H1 (cell line): Measurements from ENCODE around the gene OTOGL. TPM values are rescaled to one million over a fixed set of nuclear protein-coding genes. Genes with fewer than 3 reads are reported as not detected.

Experiments used
- CTCF ChIA-PET: fragments of 300-600 bp; sonication (Branson Sonifier 250); formaldehyde crosslinking; loops from one replicate; lab custom pipeline; 2021; ENCODE audit not compliant: partially characterized antibody; lab: Charles Lee
- POLR2A ChIA-PET: fragments of 300-600 bp; sonication (Branson Sonifier 250); formaldehyde crosslinking; loops from one replicate; lab custom pipeline; 2021; ENCODE audit warnings: inconsistent platforms; ENCODE audit not compliant: partially characterized antibody; lab: Charles Lee
- DNase-seq, 2 experiments: peaks; one replicate each; pipeline versions ENCODE4 v3.0.0 to v3.0.0-alpha.2; 2010 to 2022; ENCODE audit warnings: low spot score in 2 of 2, low read depth in 1 of 2, mixed read lengths in 1 of 2
- FAIRE-seq: peaks from 2 replicates; lab custom pipeline; 2011; peaks lifted over from hg19 to GRCh38; lab: Jason Lieb, UNC
- H2AFZ ChIP-seq: 2 replicates; pipeline ENCODE4 v1.8.1; 2012; ENCODE audit warnings: low read length, inconsistent platforms
- H2AK5ac ChIP-seq: 2 replicates; pipeline ENCODE4 v1.6.1; 2013; ENCODE audit warnings: low read depth, low read length
- H2BK120ac ChIP-seq: replicated peaks from 2 replicates; pipeline ENCODE3; 2013; ENCODE audit warnings: low read depth, low read length, inconsistent platforms
- H2BK12ac ChIP-seq: 2 replicates; pipeline ENCODE4 v1.6.1; 2013; ENCODE audit warnings: low read depth, low read length
- H2BK15ac ChIP-seq: 2 replicates; pipeline ENCODE4 v1.6.1; 2013; ENCODE audit warnings: low read length
- H2BK20ac ChIP-seq: 2 replicates; pipeline ENCODE4 v1.6.1; 2013; ENCODE audit warnings: low read length
- H2BK5ac ChIP-seq: 2 replicates; pipeline ENCODE4 v1.6.1; 2013; ENCODE audit warnings: low read depth, low read length
- H3K14ac ChIP-seq: 2 replicates; pipeline ENCODE4 v1.6.1; 2013; ENCODE audit warnings: inconsistent platforms; ENCODE audit not compliant: insufficient read length
- H3K18ac ChIP-seq: 2 replicates; pipeline ENCODE4 v1.6.1; 2013; ENCODE audit warnings: low read length; ENCODE audit errors: extremely low read depth
- H3K23ac ChIP-seq: 2 replicates; pipeline ENCODE4 v1.6.1; 2013; ENCODE audit warnings: inconsistent platforms; ENCODE audit not compliant: insufficient read length
- H3K23me2 ChIP-seq: 2 replicates; pipeline ENCODE4 v1.6.1; 2013; ENCODE audit warnings: low read depth, low read length
- H3K27ac ChIP-seq: 2 replicates; pipeline ENCODE4 v1.6.1; 2011; ENCODE audit warnings: low read depth, low read length, inconsistent platforms
- H3K27me3 ChIP-seq, 4 experiments: replicated peaks in 1 of 4; 1 replicate in 1 of 4; 2 replicates in 3 of 4; pipeline versions ENCODE4 v1.6.1 to v1.8.1; 2011 to 2013; ENCODE audit warnings: low read length in 3 of 4, mild to moderate bottlenecking in 3 of 4, inconsistent platforms in 2 of 4, mixed read lengths in 2 of 4, moderate library complexity in 1 of 4; ENCODE audit not compliant: control insufficient read depth in 3 of 4, insufficient read depth in 3 of 4; ENCODE audit errors: extremely low read depth in 1 of 4
- H3K36me3 ChIP-seq, 4 experiments: 2 replicates each; pipeline versions ENCODE4 v1.6.1 to v1.8.1; 2011 to 2013; ENCODE audit warnings: mild to moderate bottlenecking in 4 of 4, low read length in 3 of 4, moderate library complexity in 2 of 4, control low read depth in 1 of 4, inconsistent platforms in 1 of 4; ENCODE audit not compliant: insufficient read depth in 4 of 4, control insufficient read depth in 2 of 4
- H3K4ac ChIP-seq: replicated peaks from 2 replicates; pipeline ENCODE3; 2013; ENCODE audit warnings: low read length, low read depth, mixed read lengths, inconsistent platforms; ENCODE audit not compliant: insufficient read length
- H3K4me1 ChIP-seq, 4 experiments: replicated peaks in 1 of 4; 1 replicate in 1 of 4; 2 replicates in 3 of 4; pipeline versions ENCODE4 v1.6.1 to v1.8.1; 2011 to 2013; ENCODE audit warnings: low read length in 3 of 4, inconsistent platforms in 2 of 4, mixed read lengths in 1 of 4; ENCODE audit not compliant: insufficient read depth in 4 of 4, control insufficient read depth in 3 of 4
- H3K4me2 ChIP-seq, 2 experiments: 2 replicates each; pipeline versions ENCODE4 v1.6.1 to v1.8.1; 2011 to 2013; ENCODE audit warnings: low read depth in 2 of 2, low read length in 2 of 2, control low read depth in 1 of 2, inconsistent platforms in 1 of 2, mild to moderate bottlenecking in 1 of 2; ENCODE audit not compliant: insufficient read depth in 1 of 2
- H3K4me3 ChIP-seq, 4 experiments: fragments of 200-600, 300-600 bp in 1 of 4; sonication (generic), shearing (Covaris generic), sonication (Bioruptor Twin) in 1 of 4; 2 replicates each; pipeline versions ENCODE4 v1.5.1 to v1.8.1; 2011 to 2016; ENCODE audit warnings: low read length in 4 of 4, low read depth in 3 of 4, control low read depth in 2 of 4, inconsistent platforms in 2 of 4, mild to moderate bottlenecking in 2 of 4, mixed read lengths in 1 of 4, moderate library complexity in 1 of 4; ENCODE audit not compliant: insufficient read depth in 2 of 4; ENCODE audit errors: extremely low read depth in 1 of 4
- H3K56ac ChIP-seq: replicated peaks from 2 replicates; pipeline ENCODE3; 2013; ENCODE audit warnings: low read depth, mild to moderate bottlenecking, mixed read lengths, low read length, inconsistent platforms; ENCODE audit not compliant: insufficient read length
- H3K79me1 ChIP-seq: 2 replicates; pipeline ENCODE4 v1.6.1; 2013; ENCODE audit warnings: low read depth, low read length, control low read depth
- H3K79me2 ChIP-seq, 2 experiments: 2 replicates each; pipeline versions ENCODE4 v1.6.1 to v1.8.1; 2012 to 2013; ENCODE audit warnings: low read length in 2 of 2, mild to moderate bottlenecking in 2 of 2, inconsistent platforms in 1 of 2; ENCODE audit not compliant: insufficient read depth in 2 of 2, control insufficient read depth in 1 of 2
- H3K9ac ChIP-seq, 4 experiments: replicated peaks in 1 of 4; 1 replicate in 1 of 4; 2 replicates in 3 of 4; pipeline versions ENCODE4 v1.6.1 to v1.8.1; 2011 to 2013; ENCODE audit warnings: low read depth in 3 of 4, low read length in 3 of 4, control low read depth in 2 of 4, mild to moderate bottlenecking in 2 of 4, moderate library complexity in 2 of 4, inconsistent platforms in 1 of 4; ENCODE audit errors: extremely low read depth in 1 of 4
- H3K9me3 ChIP-seq, 2 experiments: 2 replicates each; pipeline versions ENCODE4 v1.6.1 to v1.8.1; 2012 to 2013; ENCODE audit warnings: mild to moderate bottlenecking in 2 of 2, moderate library complexity in 2 of 2, control low read depth in 1 of 2, inconsistent platforms in 1 of 2, low read depth in 1 of 2, low read length in 1 of 2, mixed read lengths in 1 of 2; ENCODE audit not compliant: insufficient read depth in 2 of 2
- H4K20me1 ChIP-seq, 2 experiments: replicated peaks in 1 of 2; 2 replicates each; pipeline versions ENCODE3 to v1.8.1; 2011 to 2013; ENCODE audit warnings: inconsistent platforms in 2 of 2, low read length in 2 of 2, mild to moderate bottlenecking in 1 of 2; ENCODE audit not compliant: insufficient read depth in 2 of 2, control insufficient read depth in 1 of 2
- H4K5ac ChIP-seq: 2 replicates; pipeline ENCODE4 v1.6.1; 2013; ENCODE audit warnings: low read length, low read depth, mixed read lengths, inconsistent platforms; ENCODE audit not compliant: insufficient read length
- H4K8ac ChIP-seq: 2 replicates; pipeline ENCODE4 v1.8.0; 2013; ENCODE audit warnings: mild to moderate bottlenecking, moderate library complexity, low read length, inconsistent platforms; ENCODE audit not compliant: insufficient read depth; ENCODE audit errors: extremely low read depth
- H4K91ac ChIP-seq: replicated peaks from 2 replicates; pipeline ENCODE3; 2013; ENCODE audit warnings: low read length, mixed read lengths, inconsistent platforms; ENCODE audit not compliant: insufficient read length
- WGBS, 2 experiments: shearing (Covaris generic) in 1 of 2; methylation state at CpG; one replicate each; pipeline versions ENCODE4 v1.1.6 to v1.1.7; 2013 to 2015; ENCODE audit warnings: low lambda C conversion rate in 2 of 2, mixed read lengths in 2 of 2, inconsistent platforms in 1 of 2, low coverage in 1 of 2, missing lambda C conversion rate in 1 of 2; ENCODE audit not compliant: insufficient replicate concordance in 2 of 2, insufficient coverage in 1 of 2, insufficient read length in 1 of 2; ENCODE audit errors: extremely low coverage in 1 of 2, missing lambda C conversion rate in 1 of 2; 5-methylcytosine and 5-hydroxymethylcytosine counted together
- polyA plus RNA-seq, 7 experiments: library from polyadenylated mRNA; depleted of rRNA in 3 of 7; stranded (reverse) in 5 of 7; unstranded in 2 of 7; fragments of >200 nt in 5 of 7; fragments of 200-250 nt in 2 of 7; gene quantifications; 1 replicate in 5 of 7; 2 replicates in 1 of 7; 4 replicates in 1 of 7; pipeline versions ENCODE4 v1.2.1 to v1.2.3, GENCODE V29; 2011 to 2013; ENCODE audit warnings: missing spikeins in 2 of 7, mixed read lengths in 2 of 7
- total RNA-seq: library from RNA; stranded (reverse); fragmentation: NEBNext Ultra II Directional; extraction: Animal tissue kit (Norgen Biotek cat#: 25700); gene quantifications from 2 replicates; pipeline ENCODE4 v1.2.1, GENCODE V29; 2021
- TF ChIP-seq, protein P1 (sequence below): IDR thresholded peaks from 2 replicates; pipeline ENCODE4 v1.6.1; 2012; ENCODE audit warnings: low read length, inconsistent platforms

OTOGL gene
- total and polyA plus RNA-seq, 2 of the 8 experiments (the other 6 are each of a cell fraction or from before 2014, with no cell fraction given) = 0.12 to 0.17 TPM

DNA sequence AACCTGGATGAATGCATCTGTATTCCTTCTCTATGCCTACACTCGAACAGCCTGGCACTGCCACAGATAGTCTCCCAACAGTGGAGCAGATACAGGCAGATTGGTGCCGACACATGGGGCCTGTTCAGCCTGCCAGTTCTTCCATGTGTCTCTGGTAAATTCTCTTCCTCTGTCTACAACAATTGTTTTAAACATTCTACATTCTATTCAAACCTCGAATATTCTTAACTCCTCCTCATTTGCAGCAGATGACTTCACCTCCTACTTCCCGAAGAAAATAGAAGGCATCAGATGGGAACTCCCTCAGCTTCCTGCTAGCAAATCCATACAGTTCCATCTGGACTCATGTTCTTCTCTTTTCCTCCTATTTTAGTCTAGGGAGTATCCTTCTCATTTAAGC, 43.1 kb upstream of the OTOGL start:
- ChIA-PET CTCF (interaction anchor here (1.2 kb wide), 1 partner anchor 23 kb away, joined by 3 read pairs; no protein-coding TSS in a partner anchor), POLR2A (no interaction called here)
- H3K27ac ChIP-seq = no peak overlapping the region
- H3K4me2 ChIP-seq = no peak overlapping the region
- no peak for FAIRE-seq
- H2BK12ac ChIP-seq = no peak overlapping the region
- H2AFZ ChIP-seq = no peak overlapping the region
- 97 to 100% methylated on average over 1 to 4 of the region's 4 CpGs for WGBS, 2 experiments
- no peaks in the 10 kb centered on the region for H3K36me3 ChIP-seq
- H3K79me1 ChIP-seq = no peaks in the 10 kb centered on the region
- TF ChIP-seq, protein P1, sequence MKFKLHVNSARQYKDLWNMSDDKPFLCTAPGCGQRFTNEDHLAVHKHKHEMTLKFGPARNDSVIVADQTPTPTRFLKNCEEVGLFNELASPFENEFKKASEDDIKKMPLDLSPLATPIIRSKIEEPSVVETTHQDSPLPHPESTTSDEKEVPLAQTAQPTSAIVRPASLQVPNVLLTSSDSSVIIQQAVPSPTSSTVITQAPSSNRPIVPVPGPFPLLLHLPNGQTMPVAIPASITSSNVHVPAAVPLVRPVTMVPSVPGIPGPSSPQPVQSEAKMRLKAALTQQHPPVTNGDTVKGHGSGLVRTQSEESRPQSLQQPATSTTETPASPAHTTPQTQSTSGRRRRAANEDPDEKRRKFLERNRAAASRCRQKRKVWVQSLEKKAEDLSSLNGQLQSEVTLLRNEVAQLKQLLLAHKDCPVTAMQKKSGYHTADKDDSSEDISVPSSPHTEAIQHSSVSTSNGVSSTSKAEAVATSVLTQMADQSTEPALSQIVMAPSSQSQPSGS = no peak
- H3K23ac ChIP-seq = no peak overlapping the region
- no peak overlapping the region for H3K18ac ChIP-seq
- no peak overlapping the region for H3K56ac ChIP-seq
- no peak overlapping the region for H2BK5ac ChIP-seq
- H3K14ac ChIP-seq = no peak overlapping the region
- H4K91ac ChIP-seq = no peak overlapping the region
- no peaks in the 10 kb centered on the region for H3K9me3 ChIP-seq
- H2AK5ac ChIP-seq = no peak overlapping the region
- H3K4me1 ChIP-seq = no peaks in the 10 kb centered on the region
- no peak overlapping the region for H2BK120ac ChIP-seq
- H3K27me3 ChIP-seq = no peaks in the 10 kb centered on the region
- H3K79me2 ChIP-seq = no peaks in the 10 kb centered on the region
- DNase-seq = no peak
- H3K4ac ChIP-seq = no peak overlapping the region
- no peak overlapping the region for H3K9ac ChIP-seq
- no peak overlapping the region for H2BK20ac ChIP-seq
- no peak overlapping the region for H4K8ac ChIP-seq
- H4K5ac ChIP-seq = no peak overlapping the region
- no peak overlapping the region for H3K4me3 ChIP-seq
- H3K23me2 ChIP-seq = no peaks in the 10 kb centered on the region
- H4K20me1 ChIP-seq = no peaks in the 10 kb centered on the region
- no peak overlapping the region for H2BK15ac ChIP-seq
